Pancreas (tissue), 10 donors: ENCODE results near the gene DDX21. TPM values are rescaled to one million over a fixed set of nuclear protein-coding genes. Genes with fewer than 3 reads are reported as not detected.
"Not testable (repeated sequence)": the region's sequence is repeated elsewhere in the genome, so short reads cannot be mapped to it uniquely, and the experiment has no call there.

Experiments used
- ATAC-seq, 4 donors: fragments of 200-7000 bp; cut with Tn5 transposase; one replicate each; pipeline versions ENCODE4 v1.8.0 to v1.9.1; 2020; ENCODE audit warnings: mild to moderate bottlenecking in 4 of 4, moderate library complexity in 4 of 4
- DNase-seq, 6 donors: peaks; one replicate each; pipeline ENCODE4 v3.0.0-alpha.2; 2020
- FAIRE-seq: peaks from 2 replicates; lab custom pipeline; 2012; peaks lifted over from hg19 to GRCh38; lab: Jason Lieb, UNC
- H3K27ac ChIP-seq, 4 donors: fragments of 200-600 bp; sonication (generic); 1 replicate in 3 of 4; 2 replicates in 1 of 4; pipeline versions ENCODE4 v1.5.0 to v1.8.0; 2020
- H3K27me3 ChIP-seq, 4 donors: fragments of 200-600 bp; one replicate each; pipeline ENCODE4 v1.8.0; 2021
- H3K36me3 ChIP-seq, 3 donors: fragments of 200-600 bp; sonication (generic) in 1 of 3; one replicate each; pipeline versions ENCODE4 v1.5.0 to v1.8.0; 2020 to 2021
- H3K4me1 ChIP-seq, 3 donors: fragments of 200-600 bp; one replicate each; pipeline ENCODE4 v1.8.0; 2021
- H3K4me3 ChIP-seq, 4 donors: fragments of 200-600 bp; sonication (generic) in 2 of 4; one replicate each; pipeline versions ENCODE4 v1.5.0 to v1.8.0; 2020 to 2021
- H3K9me3 ChIP-seq, 4 donors: fragments of 200-600 bp; one replicate each; pipeline ENCODE4 v1.8.0; 2021
- CTCF ChIP-seq, 4 donors: fragments of 200-600 bp; sonication (generic) in 3 of 4; IDR thresholded peaks; one replicate each; pipeline versions ENCODE4 v1.5.0 to v1.8.0; 2021; ENCODE audit warnings: antibody characterized with exemption in 4 of 4
- WGBS, 2 donors: extraction: QIAGEN DNeasy Blood & Tissue Kit; methylation state at CpG; one replicate each; pipeline ENCODE4 v1.1.7; 2013; 5-methylcytosine and 5-hydroxymethylcytosine counted together
- intact Hi-C, 3 donors: fragments of 100-400 bp; cut with DNase I; formaldehyde crosslinking; loops; one replicate each; pipeline versions ENCODE4 v1.11.1 to v1.14.2; 2022
- polyA plus RNA-seq, 2 donors: library from polyadenylated mRNA; stranded (reverse); fragments of 200-250 nt; gene quantifications; one replicate each; pipeline ENCODE4 v1.2.3, GENCODE V29; 2013
- total RNA-seq, 6 donors: library from RNA; stranded (reverse); fragmentation: NEBNext Ultra II Directional in 4 of 6; extraction: Animal tissue kit (Norgen Biotek cat#: 25700) in 4 of 6; gene quantifications; one replicate each; pipeline versions ENCODE4 v1.2.1 to v1.2.4, GENCODE V29; 2021 to 2023
- donor health status: healthy with polysubstance abuse.
- donor health status: DM: no; HTN: no; CAD: no; lungs with moderate emphysema.
- donor health status: DM: no; HTN: no; CAD: no.
- donor health status: control.
- donor health status: control.
- donor health status: Bipolar disorder and iron deficiency.
- donor health status: DM: yes; HTN: yes; CAD: no.
- donor health status: DM: no; HTN: no; CAD: no.
- donor health status: DM: no; HTN: no; CAD: no.
- donor health status: DM: yes; HTN: yes; CAD: no.

DDX21 gene
- total and polyA plus RNA-seq, 8 donors = 11.1 to 43.3 (median 23.2) TPM

GRCh38 chr10:69005704-69006485, 49.9 kb downstream of the DDX21 start:
- H3K27me3 ChIP-seq = no peaks in the 10 kb centered on the region
- no peak overlapping the region for H3K27ac ChIP-seq
- no peaks in the 10 kb centered on the region for H3K9me3 ChIP-seq
- 87 to 89% methylated on average over 6 of the region's 6 CpGs for WGBS, 2 donors
- no peak overlapping the region for H3K4me3 ChIP-seq
- no peak for FAIRE-seq
- no peak for DNase-seq
- intact Hi-C loops = no loop called here
- no peak for TF ChIP-seq CTCF (IDR thresholded peaks at IDR 0.05)
- no peaks in the 10 kb centered on the region for H3K4me1 ChIP-seq
- no peak for ATAC-seq
- peaks cover 0 to 10% (median 0%) of the 10 kb centered on the region in 3 donors for H3K36me3 ChIP-seq

- no peaks in the 10 kb centered on the region for H3K4me1 ChIP-seq
- H3K27me3 ChIP-seq = no peaks in the 10 kb centered on the region
- H3K4me3 ChIP-seq = no peak overlapping the region
- 90% methylated on average over 3 of the region's 3 CpGs for WGBS, 2 donors
- FAIRE-seq (no peak), ATAC-seq (no peak), DNase-seq (no peak)
- H3K36me3 ChIP-seq = peaks cover 0 to 11% (median 0%) of the 10 kb centered on the region in 3 donors
- intact Hi-C loops = no loop called here
- no peak overlapping the region for H3K27ac ChIP-seq
- H3K9me3 ChIP-seq = no peaks in the 10 kb centered on the region
- no peak for TF ChIP-seq CTCF (IDR thresholded peaks at IDR 0.05)
Measured at GRCh38 chr10:69007260-69007659, 51.3 kb downstream of the DDX21 start.

DNA sequence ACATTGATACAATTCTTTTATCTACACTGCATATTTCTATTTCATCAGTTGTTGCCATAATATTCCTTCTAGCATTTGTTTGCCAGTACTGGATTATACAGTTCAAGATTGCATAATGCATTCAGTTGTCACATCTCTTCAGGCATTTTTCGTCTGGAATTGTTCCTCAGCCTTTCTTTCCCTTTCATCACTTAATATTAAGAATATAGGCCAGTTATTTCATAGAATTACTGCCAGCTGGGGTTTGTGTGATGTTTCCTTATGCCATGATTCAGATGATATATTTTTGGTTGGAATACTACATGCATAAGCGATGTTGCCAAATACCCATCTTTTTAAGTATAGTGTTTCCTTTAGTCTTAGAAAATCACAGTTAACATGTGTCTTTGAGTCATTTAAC, 53.4 kb downstream of the DDX21 start:
- Histone ChIP-seq H3K9me3 (no peaks in the 10 kb centered on the region), H3K4me1 (no peaks in the 10 kb centered on the region), H3K27me3 (no peaks in the 10 kb centered on the region), H3K27ac (no peak overlapping the region), H3K4me3 (no peak overlapping the region), H3K36me3 (peaks cover 0 to 12% (median 0%) of the 10 kb centered on the region in 3 donors)
- no peak for TF ChIP-seq CTCF (IDR thresholded peaks at IDR 0.05)
- FAIRE-seq = no peak
- WGBS, 2 donors = 68 to 76% methylated on average over 2 of the region's 2 CpGs
- no peak for ATAC-seq
- DNase-seq = no peak
- intact Hi-C loops = no loop called here

DNA sequence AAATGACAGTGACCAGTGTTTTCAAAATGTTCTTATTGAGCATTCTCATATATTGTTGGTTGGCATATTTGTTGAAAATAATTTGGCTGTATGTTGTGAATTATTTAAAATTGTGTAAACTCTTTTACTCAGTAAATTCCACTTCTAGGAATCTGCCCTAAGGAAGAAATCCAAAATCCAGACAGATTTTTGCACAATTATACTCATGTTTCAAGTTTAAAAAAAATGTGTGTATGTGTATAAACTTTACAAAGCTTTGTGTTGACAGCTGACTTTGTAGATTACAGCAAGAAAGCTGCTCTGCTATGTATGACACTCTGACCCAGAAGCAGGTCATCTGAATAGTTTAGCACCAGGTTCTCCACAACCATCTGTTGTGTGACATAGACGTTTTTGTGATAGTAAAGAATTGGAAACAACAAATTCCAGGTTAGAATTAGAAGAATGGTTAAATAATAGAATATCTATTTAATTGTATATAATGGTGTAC, 54.2 kb downstream of the DDX21 start:
- Histone ChIP-seq H3K4me3 (no peak overlapping the region), H3K4me1 (no peaks in the 10 kb centered on the region), H3K9me3 (no peaks in the 10 kb centered on the region), H3K27ac (no peak overlapping the region), H3K36me3 (peaks cover 0 to 12% (median 0%) of the 10 kb centered on the region in 3 donors), H3K27me3 (no peaks in the 10 kb centered on the region)
- WGBS, 2 donors = 47 to 48% methylated on average over 1 of the region's 1 CpG
- ATAC-seq (no peak), DNase-seq (no peak), FAIRE-seq (no peak)
- intact Hi-C loops = no loop called here
- TF ChIP-seq CTCF (IDR thresholded peaks at IDR 0.05) = no peak

DNA sequence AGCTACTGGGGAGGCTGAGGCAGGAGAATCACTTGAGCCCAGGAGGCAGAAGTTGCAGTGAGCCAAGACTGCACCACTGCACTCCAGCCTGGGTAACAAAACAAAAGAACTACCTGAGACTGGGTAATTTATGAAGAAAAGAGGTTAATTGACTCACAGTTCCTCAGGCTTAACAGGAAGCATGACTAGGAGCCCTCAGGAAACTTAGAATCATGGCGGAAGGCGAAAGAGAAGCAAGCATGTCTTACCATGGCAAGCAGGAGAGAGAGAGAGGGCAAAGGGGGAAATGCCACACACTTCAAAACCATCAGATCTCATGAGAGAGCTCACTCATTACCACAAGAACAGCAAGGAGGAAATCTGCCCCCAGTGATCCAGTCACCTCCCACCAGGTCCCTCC, 56.8 kb downstream of the DDX21 start:
- H3K27ac ChIP-seq, DNase-seq, H3K9me3 ChIP-seq, H3K27me3 ChIP-seq, H3K4me3 ChIP-seq, FAIRE-seq, H3K4me1 ChIP-seq, ATAC-seq, intact Hi-C loops: not testable (repeated sequence)
- H3K36me3 ChIP-seq = peaks cover 0 to 27% (median 10%) of the 10 kb centered on the region in 3 donors
- WGBS, 2 donors = 96 to 100% methylated on average over 2 of the region's 2 CpGs
